ENCODE results near the gene CBLB.
A peak's percentile ranks its signal among the peaks of the same experiment; 100 is the strongest.

CBLB gene

GRCh38 chr3:105809208-105809888, 59.5 kb downstream of the CBLB start:
- H3K27ac ChIP-seq (ENCODE audit: insufficient read depth, low read depth, low read length, poor library complexity, severe bottlenecking): no peak overlapping the region
- no peaks in the 10 kb centered on the region for H3K9me3 ChIP-seq (ENCODE audit: control insufficient read depth, low read length)
- H3K36me3 ChIP-seq (ENCODE audit: control insufficient read depth, insufficient read depth, low read length): no peaks in the 10 kb centered on the region
- 76 to 95% methylated on average over 1 of the region's 2 CpGs for WGBS, 2 experiments
- no peaks in the 10 kb centered on the region for H3K27me3 ChIP-seq (ENCODE audit: control insufficient read depth, insufficient read depth, low read length, poor library complexity, severe bottlenecking)
- H3K4me3 ChIP-seq (ENCODE audit: insufficient read depth, low read depth, low read length): no peak overlapping the region
- H3K4me1 ChIP-seq (ENCODE audit: control insufficient read depth, insufficient read depth, low read length): no peaks in the 10 kb centered on the region

GRCh38 chr3:105807701-105808100, 61.1 kb downstream of the CBLB start:
- H3K4me3 ChIP-seq (ENCODE audit: insufficient read depth, low read depth, low read length): no peak overlapping the region
- H3K27me3 ChIP-seq (ENCODE audit: control insufficient read depth, insufficient read depth, low read length, poor library complexity, severe bottlenecking): no peaks in the 10 kb centered on the region
- no peak overlapping the region for H3K27ac ChIP-seq (ENCODE audit: insufficient read depth, low read depth, low read length, poor library complexity, severe bottlenecking)
- 95 to 100% methylated on average over 2 to 3 of the region's 3 CpGs for WGBS, 2 experiments
- H3K9me3 ChIP-seq (ENCODE audit: control insufficient read depth, low read length): no peaks in the 10 kb centered on the region
- H3K4me1 ChIP-seq (ENCODE audit: control insufficient read depth, insufficient read depth, low read length): no peaks in the 10 kb centered on the region
- H3K36me3 ChIP-seq (ENCODE audit: control insufficient read depth, insufficient read depth, low read length): no peaks in the 10 kb centered on the region

DNA sequence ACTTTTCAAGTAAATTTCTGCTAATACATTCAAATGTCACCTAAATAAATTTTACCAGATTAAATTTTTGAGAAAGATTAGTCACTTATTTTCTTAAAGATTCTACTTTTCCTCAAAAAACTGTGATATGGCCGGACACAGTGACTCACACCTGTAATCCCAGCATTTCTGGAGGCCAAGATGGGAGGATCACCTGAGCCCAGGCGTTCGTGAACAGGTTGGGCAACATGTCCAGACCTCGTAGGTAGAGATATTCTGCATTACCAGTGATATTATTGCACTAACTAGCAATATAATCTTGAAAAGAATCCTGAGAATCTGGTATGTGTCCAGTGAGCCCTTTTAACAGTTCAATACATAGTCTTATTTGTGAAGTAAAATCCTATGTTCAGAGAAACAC, 61.7 kb downstream of the CBLB start:
- 97 to 99% methylated on average over 3 to 4 of the region's 4 CpGs for WGBS, 2 experiments
- H3K4me1 ChIP-seq (ENCODE audit: control insufficient read depth, insufficient read depth, low read length): no peaks in the 10 kb centered on the region

DNA sequence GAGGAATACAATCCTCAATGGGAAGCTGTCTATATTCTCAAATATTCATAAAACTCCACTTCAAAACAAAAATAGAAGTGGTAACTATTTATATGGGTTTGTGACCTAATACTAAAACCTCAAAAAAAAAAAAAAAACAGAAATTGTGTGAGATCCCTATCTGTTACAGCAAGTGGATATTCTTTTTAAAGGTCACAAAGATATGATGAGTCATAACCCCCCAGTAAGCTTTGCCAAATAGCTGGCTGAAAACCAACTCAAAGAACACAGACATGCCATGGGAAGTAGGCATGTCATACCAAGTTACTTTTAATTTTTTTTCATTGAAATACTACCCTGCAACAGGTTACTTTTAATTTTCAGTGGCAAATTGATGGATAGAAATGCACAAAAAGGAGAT, 62.5 kb downstream of the CBLB start:
- Histone ChIP-seq H3K27ac (ENCODE audit: insufficient read depth, low read depth, low read length, poor library complexity, severe bottlenecking) (no peak overlapping the region), H3K9me3 (ENCODE audit: control insufficient read depth, low read length) (no peaks in the 10 kb centered on the region), H3K36me3 (ENCODE audit: control insufficient read depth, insufficient read depth, low read length) (no peaks in the 10 kb centered on the region), H3K27me3 (ENCODE audit: control insufficient read depth, insufficient read depth, low read length, poor library complexity, severe bottlenecking) (no peaks in the 10 kb centered on the region), H3K4me1 (ENCODE audit: control insufficient read depth, insufficient read depth, low read length) (no peaks in the 10 kb centered on the region), H3K4me3 (ENCODE audit: insufficient read depth, low read depth, low read length) (no peak overlapping the region)

More for the DNA sequence above, 61.7 kb downstream of the CBLB start:
- H3K27ac ChIP-seq (ENCODE audit: insufficient read depth, low read depth, low read length, poor library complexity, severe bottlenecking): no peak overlapping the region
- H3K36me3 ChIP-seq (ENCODE audit: control insufficient read depth, insufficient read depth, low read length): no peaks in the 10 kb centered on the region
- H3K27me3 ChIP-seq (ENCODE audit: control insufficient read depth, insufficient read depth, low read length, poor library complexity, severe bottlenecking): no peaks in the 10 kb centered on the region
- no peak overlapping the region for H3K4me3 ChIP-seq (ENCODE audit: insufficient read depth, low read depth, low read length)
- no peaks in the 10 kb centered on the region for H3K9me3 ChIP-seq (ENCODE audit: control insufficient read depth, low read length)

- WGBS, 2 experiments: 81 to 95% methylated on average over 5 to 7 of the region's 7 CpGs
- Histone ChIP-seq H3K9me3 (ENCODE audit: control insufficient read depth, low read length) (no peaks in the 10 kb centered on the region), H3K27ac (ENCODE audit: insufficient read depth, low read depth, low read length, poor library complexity, severe bottlenecking) (no peak overlapping the region)
These were observed 63.4 kb downstream of the CBLB start for GRCh38 chr3:105805404-105805803.

DNA sequence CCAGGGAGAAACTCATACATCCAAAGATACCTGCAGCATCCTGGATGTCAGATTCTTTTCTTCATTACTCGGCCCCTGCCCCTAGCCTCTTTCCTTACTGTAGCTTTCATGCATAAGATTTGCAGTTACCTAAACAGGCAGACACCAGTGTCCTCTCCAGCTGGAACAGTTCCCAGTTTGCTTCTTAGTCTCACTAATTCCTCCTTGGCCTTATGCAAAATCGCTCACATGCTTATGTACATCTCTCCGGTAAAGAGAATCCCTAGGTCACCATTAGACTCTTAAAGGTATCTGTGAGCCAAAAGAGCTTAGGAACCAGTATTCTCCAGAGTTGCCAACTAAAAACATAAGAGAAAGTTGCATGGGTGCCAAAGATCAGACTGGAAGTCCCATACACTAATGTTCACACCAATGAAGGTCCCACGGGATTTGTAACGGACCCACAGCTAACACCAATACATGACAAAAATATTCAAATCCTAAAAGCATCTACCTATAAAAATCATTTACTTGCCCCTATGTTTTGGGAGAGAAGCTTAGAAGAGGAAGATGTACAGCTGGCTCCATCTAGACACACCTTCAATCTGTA, 66.6 kb downstream of the CBLB start:
- Histone ChIP-seq H3K27ac (ENCODE audit: insufficient read depth, low read depth, low read length, poor library complexity, severe bottlenecking) (no peak overlapping the region), H3K4me1 (ENCODE audit: control insufficient read depth, insufficient read depth, low read length) (peaks cover 6% of the 10 kb centered on the region), H3K9me3 (ENCODE audit: control insufficient read depth, low read length) (no peaks in the 10 kb centered on the region), H3K27me3 (ENCODE audit: control insufficient read depth, insufficient read depth, low read length, poor library complexity, severe bottlenecking) (no peaks in the 10 kb centered on the region), H3K4me3 (ENCODE audit: insufficient read depth, low read depth, low read length) (no peak overlapping the region), H3K36me3 (ENCODE audit: control insufficient read depth, insufficient read depth, low read length) (no peaks in the 10 kb centered on the region)
- 90 to 92% methylated on average over 5 of the region's 5 CpGs for WGBS, 2 experiments

More at GRCh38 chr3:105805404-105805803, 63.4 kb downstream of the CBLB start:
- H3K27me3 ChIP-seq (ENCODE audit: control insufficient read depth, insufficient read depth, low read length, poor library complexity, severe bottlenecking): no peaks in the 10 kb centered on the region
- H3K4me3 ChIP-seq (ENCODE audit: insufficient read depth, low read depth, low read length): no peak overlapping the region
- no peaks in the 10 kb centered on the region for H3K36me3 ChIP-seq (ENCODE audit: control insufficient read depth, insufficient read depth, low read length)
- no peaks in the 10 kb centered on the region for H3K4me1 ChIP-seq (ENCODE audit: control insufficient read depth, insufficient read depth, low read length)

GRCh38 chr3:105801397-105801796, 67.4 kb downstream of the CBLB start:
- Histone ChIP-seq H3K4me1 (ENCODE audit: control insufficient read depth, insufficient read depth, low read length) (peaks cover 6% of the 10 kb centered on the region), H3K27ac (ENCODE audit: insufficient read depth, low read depth, low read length, poor library complexity, severe bottlenecking) (no peak overlapping the region), H3K9me3 (ENCODE audit: control insufficient read depth, low read length) (no peaks in the 10 kb centered on the region), H3K36me3 (ENCODE audit: control insufficient read depth, insufficient read depth, low read length) (no peaks in the 10 kb centered on the region), H3K4me3 (ENCODE audit: insufficient read depth, low read depth, low read length) (no peak overlapping the region), H3K27me3 (ENCODE audit: control insufficient read depth, insufficient read depth, low read length, poor library complexity, severe bottlenecking) (no peaks in the 10 kb centered on the region)
- WGBS, 2 experiments: 89 to 96% methylated on average over 2 of the region's 2 CpGs

- Histone ChIP-seq H3K27ac (ENCODE audit: insufficient read depth, low read depth, low read length, poor library complexity, severe bottlenecking) (no peak overlapping the region), H3K4me1 (ENCODE audit: control insufficient read depth, insufficient read depth, low read length) (peaks cover 6% of the 10 kb centered on the region), H3K27me3 (ENCODE audit: control insufficient read depth, insufficient read depth, low read length, poor library complexity, severe bottlenecking) (no peaks in the 10 kb centered on the region), H3K4me3 (ENCODE audit: insufficient read depth, low read depth, low read length) (no peak overlapping the region), H3K9me3 (ENCODE audit: control insufficient read depth, low read length) (no peaks in the 10 kb centered on the region), H3K36me3 (ENCODE audit: control insufficient read depth, insufficient read depth, low read length) (no peaks in the 10 kb centered on the region)
- 71 to 74% methylated on average over 5 of the region's 5 CpGs for WGBS, 2 experiments
These were observed 68.5 kb downstream of the CBLB start for GRCh38 chr3:105800320-105800719.

DNA sequence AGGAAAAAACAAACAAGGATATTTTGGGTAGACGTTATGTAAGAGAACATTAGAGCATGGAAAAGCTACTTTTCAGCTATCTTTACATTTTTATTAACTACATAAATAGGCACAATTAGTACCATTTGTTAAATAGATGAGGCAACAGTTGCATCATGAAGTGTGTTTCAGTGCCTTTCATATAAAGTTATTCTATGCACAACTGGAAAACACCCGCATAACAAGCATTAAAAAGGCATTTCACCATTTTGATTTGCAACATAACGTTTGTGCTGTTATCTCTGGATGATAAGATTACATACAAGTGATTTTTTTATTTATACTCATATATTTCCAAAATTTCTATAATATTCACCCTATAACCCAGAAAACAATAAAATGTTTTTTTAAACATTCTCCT, 69.5 kb downstream of the CBLB start:
- H3K36me3 ChIP-seq (ENCODE audit: control insufficient read depth, insufficient read depth, low read length): no peaks in the 10 kb centered on the region
- H3K4me1 ChIP-seq (ENCODE audit: control insufficient read depth, insufficient read depth, low read length): peaks cover 6% of the 10 kb centered on the region
- WGBS, 2 experiments: 92 to 100% methylated on average over 2 of the region's 3 CpGs
- no peak overlapping the region for H3K4me3 ChIP-seq (ENCODE audit: insufficient read depth, low read depth, low read length)
- H3K9me3 ChIP-seq (ENCODE audit: control insufficient read depth, low read length): no peaks in the 10 kb centered on the region
- H3K27ac ChIP-seq (ENCODE audit: insufficient read depth, low read depth, low read length, poor library complexity, severe bottlenecking): peak overlapping the region; percentile 17
- H3K27me3 ChIP-seq (ENCODE audit: control insufficient read depth, insufficient read depth, low read length, poor library complexity, severe bottlenecking): no peaks in the 10 kb centered on the region

GRCh38 chr3:105798381-105798934, 70.4 kb downstream of the CBLB start:
- Histone ChIP-seq H3K9me3 (ENCODE audit: control insufficient read depth, low read length) (no peaks in the 10 kb centered on the region), H3K27ac (ENCODE audit: insufficient read depth, low read depth, low read length, poor library complexity, severe bottlenecking) (no peak overlapping the region), H3K27me3 (ENCODE audit: control insufficient read depth, insufficient read depth, low read length, poor library complexity, severe bottlenecking) (no peaks in the 10 kb centered on the region), H3K4me3 (ENCODE audit: insufficient read depth, low read depth, low read length) (no peak overlapping the region), H3K4me1 (ENCODE audit: control insufficient read depth, insufficient read depth, low read length) (peaks cover 6% of the 10 kb centered on the region), H3K36me3 (ENCODE audit: control insufficient read depth, insufficient read depth, low read length) (no peaks in the 10 kb centered on the region)
- 100% methylated on average over 1 of the region's 1 CpG; no CpG with 5 or more reads in 1 of the 2 experiments for WGBS, 2 experiments
